HepG2 (cell line): Measurements from ENCODE around the gene WDR5B. TPM values are rescaled to one million over a fixed set of nuclear protein-coding genes. Genes with fewer than 3 reads are reported as not detected.

Experiments used
- ATF3 ChIP-seq: sonication (generic); formaldehyde crosslinking; IDR thresholded peaks from 2 replicates; pipeline ENCODE4 v1.4.0; 2020; ENCODE audit warnings: missing genetic modification reagents
- HES4 ChIP-seq: sonication (generic); formaldehyde crosslinking; IDR thresholded peaks from 2 replicates; pipeline ENCODE4 v1.9.0; 2021; ENCODE audit warnings: mild to moderate bottlenecking, missing genetic modification reagents, borderline replicate concordance
- KDM2A ChIP-seq: sonication (generic); formaldehyde crosslinking; IDR thresholded peaks from 2 replicates; pipeline ENCODE4 v1.4.0; 2020; ENCODE audit warnings: low read depth, missing genetic modification reagents, borderline replicate concordance
- KLF9 ChIP-seq: IDR thresholded peaks from 2 replicates; pipeline ENCODE4 v1.6.1; 2016; ENCODE audit warnings: low read depth
- RAD21 ChIP-seq: fragments of 450-650 bp; formaldehyde crosslinking; IDR thresholded peaks from 2 replicates; pipeline ENCODE4 v1.5.0; 2020; ENCODE audit warnings: mild to moderate bottlenecking
- RNF219 ChIP-seq: sonication (generic); formaldehyde crosslinking; IDR thresholded peaks from 2 replicates; pipeline ENCODE4 v1.5.0; 2020; ENCODE audit warnings: mild to moderate bottlenecking, missing genetic modification reagents
- TEAD2 ChIP-seq: sonication (generic); formaldehyde crosslinking; IDR thresholded peaks from 2 replicates; pipeline ENCODE4 v1.9.0; 2021; ENCODE audit warnings: missing genetic modification reagents
- USF2 ChIP-seq, 2 experiments: sonication (generic) in 1 of 2; formaldehyde crosslinking in 1 of 2; IDR thresholded peaks; 2 replicates each; pipeline versions ENCODE4 v1.5.1 to v1.6.1; 2011 to 2020; ENCODE audit warnings: borderline replicate concordance in 1 of 2, low read depth in 1 of 2, low read length in 1 of 2, mild to moderate bottlenecking in 1 of 2, missing genetic modification reagents in 1 of 2, moderate library complexity in 1 of 2
- ZNF136 ChIP-seq: sonication (generic); formaldehyde crosslinking; IDR thresholded peaks from 2 replicates; pipeline ENCODE4 v1.8.1; 2022; ENCODE audit warnings: low read depth, mild to moderate bottlenecking, moderate library complexity, missing genetic modification reagents
- ZNF432 ChIP-seq: sonication (generic); formaldehyde crosslinking; IDR thresholded peaks from 2 replicates; pipeline ENCODE4 v1.5.0; 2020; ENCODE audit warnings: missing genetic modification reagents, mild to moderate bottlenecking, borderline replicate concordance
- ZNF451 ChIP-seq: sonication (generic); formaldehyde crosslinking; IDR thresholded peaks from 2 replicates; pipeline ENCODE4 v1.5.0; 2020; ENCODE audit warnings: mild to moderate bottlenecking, missing genetic modification reagents
- ZNF550 ChIP-seq: sonication (generic); formaldehyde crosslinking; IDR thresholded peaks from 2 replicates; pipeline ENCODE4 v1.4.0; 2020; ENCODE audit warnings: mild to moderate bottlenecking, missing genetic modification reagents, borderline replicate concordance
- ZNF574 ChIP-seq: sonication (generic); formaldehyde crosslinking; IDR thresholded peaks from 2 replicates; pipeline ENCODE4 v1.4.0; 2020; ENCODE audit warnings: missing genetic modification reagents
- ZNF766 ChIP-seq: sonication (generic); formaldehyde crosslinking; IDR thresholded peaks from 2 replicates; pipeline ENCODE4 v1.5.0; 2020; ENCODE audit warnings: missing genetic modification reagents, borderline replicate concordance
- ZNF781 ChIP-seq: sonication (generic); formaldehyde crosslinking; IDR thresholded peaks from 2 replicates; pipeline ENCODE4 v1.5.1; 2020; ENCODE audit warnings: borderline replicate concordance, mild to moderate bottlenecking, missing genetic modification reagents; ENCODE audit errors: not compliant biosample characterization
- ZSCAN20 ChIP-seq: sonication (generic); formaldehyde crosslinking; IDR thresholded peaks from 2 replicates; pipeline ENCODE4 v1.4.0; 2020; ENCODE audit warnings: missing genetic modification reagents, mild to moderate bottlenecking, borderline replicate concordance
- polyA plus RNA-seq, 8 experiments: library from polyadenylated mRNA; depleted of rRNA in 3 of 8; stranded (reverse) in 7 of 8; unstranded in 1 of 8; fragments of >200 nt; fragmentation: Illumina TruSeq in 4 of 8; extraction: Trizol in 4 of 8; gene quantifications; 2 replicates each; pipeline versions ENCODE4 v1.2.1 to v1.2.3, GENCODE V29; 2011 to 2016; ENCODE audit warnings: low read depth in 4 of 8, missing spikeins in 1 of 8, mixed read lengths in 1 of 8; ENCODE audit not compliant: insufficient read depth in 1 of 8
- total RNA-seq, 5 experiments: library from RNA; depleted of rRNA; stranded (reverse); fragments of >200 nt; fragmentation: Illumina TruSeq; extraction: Trizol; gene quantifications; 2 replicates each; pipeline ENCODE4 v1.2.3, GENCODE V29; 2016; ENCODE audit warnings: low read depth in 1 of 5
- TF ChIP-seq, protein P1 (sequence below): sonication (generic); formaldehyde crosslinking; IDR thresholded peaks from 2 replicates; pipeline ENCODE4 v1.4.0; 2020; ENCODE audit warnings: mild to moderate bottlenecking, missing genetic modification reagents
- TF ChIP-seq, protein P2 (sequence below): sonication (generic); formaldehyde crosslinking; IDR thresholded peaks from 2 replicates; pipeline ENCODE4 v1.5.0; 2020; ENCODE audit warnings: missing genetic modification reagents, mild to moderate bottlenecking, borderline replicate concordance

The WDR5B gene
- total and polyA plus RNA-seq, 2 of the 13 experiments (the other 11 are each of a cell fraction or from before 2014, with no cell fraction given), result 2.5 to 3.6 TPM

DNA sequence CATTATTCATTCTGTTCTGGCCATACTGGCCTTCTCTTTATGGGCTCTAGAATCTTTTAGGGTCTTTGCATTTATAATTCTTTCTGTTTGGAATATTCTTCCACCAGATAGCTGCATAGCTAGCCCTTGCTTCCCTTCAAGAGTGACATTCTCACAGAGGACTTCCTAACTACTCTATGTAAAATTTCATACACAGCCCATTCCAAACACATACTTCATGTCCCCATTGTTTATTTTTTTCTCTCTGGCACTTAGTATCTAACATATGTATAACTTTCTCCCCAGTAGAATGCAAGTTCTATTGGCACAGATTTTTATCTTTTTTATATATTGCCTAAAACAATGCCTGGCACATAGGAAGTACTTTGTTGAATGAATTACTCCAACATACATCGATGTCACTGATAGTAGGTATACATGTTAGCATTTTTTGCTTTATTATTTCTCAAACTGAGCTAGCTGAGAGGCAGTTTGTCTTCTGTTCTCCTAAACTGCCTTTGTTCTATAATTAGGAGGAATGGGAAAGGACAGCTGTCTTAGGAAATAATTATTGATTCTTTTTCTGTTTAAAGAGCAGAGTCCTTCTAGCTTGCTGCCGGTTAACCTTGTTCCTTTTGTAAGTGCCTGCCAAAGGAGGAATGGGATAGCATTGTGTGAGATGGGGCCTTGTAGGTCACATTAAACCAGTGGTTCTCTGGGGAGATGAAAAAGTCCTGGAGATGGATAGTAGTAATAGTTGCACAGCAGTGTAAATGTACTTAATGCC, 24.0 kb downstream of the WDR5B start (continued):
- no peak for TF ChIP-seq ZNF781 (CRISPR knock-in tag)
- TF ChIP-seq, protein P1, sequence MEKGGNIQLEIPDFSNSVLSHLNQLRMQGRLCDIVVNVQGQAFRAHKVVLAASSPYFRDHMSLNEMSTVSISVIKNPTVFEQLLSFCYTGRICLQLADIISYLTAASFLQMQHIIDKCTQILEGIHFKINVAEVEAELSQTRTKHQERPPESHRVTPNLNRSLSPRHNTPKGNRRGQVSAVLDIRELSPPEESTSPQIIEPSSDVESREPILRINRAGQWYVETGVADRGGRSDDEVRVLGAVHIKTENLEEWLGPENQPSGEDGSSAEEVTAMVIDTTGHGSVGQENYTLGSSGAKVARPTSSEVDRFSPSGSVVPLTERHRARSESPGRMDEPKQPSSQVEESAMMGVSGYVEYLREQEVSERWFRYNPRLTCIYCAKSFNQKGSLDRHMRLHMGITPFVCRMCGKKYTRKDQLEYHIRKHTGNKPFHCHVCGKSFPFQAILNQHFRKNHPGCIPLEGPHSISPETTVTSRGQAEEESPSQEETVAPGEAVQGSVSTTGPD (CRISPR knock-in tag), result no peak
- no peak for TF ChIP-seq KDM2A (CRISPR knock-in tag)
- no peak for TF ChIP-seq ZSCAN20 (CRISPR knock-in tag)
- TF ChIP-seq TEAD2, result no peak
- TF ChIP-seq RAD21 (CRISPR knock-in tag), result no peak
- TF ChIP-seq, protein P2, sequence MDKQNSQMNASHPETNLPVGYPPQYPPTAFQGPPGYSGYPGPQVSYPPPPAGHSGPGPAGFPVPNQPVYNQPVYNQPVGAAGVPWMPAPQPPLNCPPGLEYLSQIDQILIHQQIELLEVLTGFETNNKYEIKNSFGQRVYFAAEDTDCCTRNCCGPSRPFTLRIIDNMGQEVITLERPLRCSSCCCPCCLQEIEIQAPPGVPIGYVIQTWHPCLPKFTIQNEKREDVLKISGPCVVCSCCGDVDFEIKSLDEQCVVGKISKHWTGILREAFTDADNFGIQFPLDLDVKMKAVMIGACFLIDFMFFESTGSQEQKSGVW (CRISPR knock-in tag), result no peak
- TF ChIP-seq ZNF550 (CRISPR knock-in tag), result no peak
- TF ChIP-seq ATF3 (CRISPR knock-in tag), result no peak
- TF ChIP-seq ZNF766 (CRISPR knock-in tag), result no peak
- TF ChIP-seq KLF9 (CRISPR knock-in tag), result no peak
- no peak for TF ChIP-seq RNF219 (CRISPR knock-in tag)
- TF ChIP-seq USF2 (IDR thresholded peaks at IDR 0.05; ENCODE audit: low read depth, low read length), result no peak
- no peak for TF ChIP-seq USF2 (CRISPR knock-in tag; IDR thresholded peaks at IDR 0.05; ENCODE audit: borderline replicate concordance)
- no peak for TF ChIP-seq ZNF451 (CRISPR knock-in tag)
- no peak for TF ChIP-seq ZNF574
- no peak for TF ChIP-seq HES4 (CRISPR knock-in tag)
- TF ChIP-seq ZNF136, result no peak
- TF ChIP-seq ZNF432 (CRISPR knock-in tag), result no peak
